ENCODE measurements around the gene DENND11.

Gene DENND11

GRCh38 chr7:141737118-141737835 is 35.3 kb upstream of the DENND11 start:
- TF ChIP-seq, protein P1, sequence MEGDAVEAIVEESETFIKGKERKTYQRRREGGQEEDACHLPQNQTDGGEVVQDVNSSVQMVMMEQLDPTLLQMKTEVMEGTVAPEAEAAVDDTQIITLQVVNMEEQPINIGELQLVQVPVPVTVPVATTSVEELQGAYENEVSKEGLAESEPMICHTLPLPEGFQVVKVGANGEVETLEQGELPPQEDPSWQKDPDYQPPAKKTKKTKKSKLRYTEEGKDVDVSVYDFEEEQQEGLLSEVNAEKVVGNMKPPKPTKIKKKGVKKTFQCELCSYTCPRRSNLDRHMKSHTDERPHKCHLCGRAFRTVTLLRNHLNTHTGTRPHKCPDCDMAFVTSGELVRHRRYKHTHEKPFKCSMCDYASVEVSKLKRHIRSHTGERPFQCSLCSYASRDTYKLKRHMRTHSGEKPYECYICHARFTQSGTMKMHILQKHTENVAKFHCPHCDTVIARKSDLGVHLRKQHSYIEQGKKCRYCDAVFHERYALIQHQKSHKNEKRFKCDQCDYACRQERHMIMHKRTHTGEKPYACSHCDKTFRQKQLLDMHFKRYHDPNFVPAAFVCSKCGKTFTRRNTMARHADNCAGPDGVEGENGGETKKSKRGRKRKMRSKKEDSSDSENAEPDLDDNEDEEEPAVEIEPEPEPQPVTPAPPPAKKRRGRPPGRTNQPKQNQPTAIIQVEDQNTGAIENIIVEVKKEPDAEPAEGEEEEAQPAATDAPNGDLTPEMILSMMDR (IDR thresholded peaks at IDR 0.05) = no peak

- TF ChIP-seq, protein P1 (IDR thresholded peaks at IDR 0.05) = no peak
Observed at GRCh38 chr7:141731476-141732149, 29.6 kb upstream of the DENND11 start.

DNA sequence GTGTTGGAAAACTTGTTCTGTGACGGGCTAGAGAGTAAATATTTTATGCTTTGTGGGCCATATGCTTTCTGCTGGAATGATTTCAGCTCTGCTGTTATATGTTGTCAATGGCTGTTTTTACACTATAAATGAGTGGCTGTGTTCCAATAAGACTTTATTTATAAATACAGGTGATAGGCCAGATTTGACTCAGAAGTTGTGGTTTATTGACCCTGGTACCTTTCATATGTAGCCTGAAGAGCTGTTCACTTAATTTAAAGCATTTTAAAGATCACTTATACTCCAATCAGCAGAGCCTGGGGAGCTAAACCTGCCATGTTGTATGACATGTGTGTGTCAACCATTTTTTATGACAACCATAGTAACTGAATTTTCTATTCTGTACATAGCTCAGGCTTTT is 27.1 kb upstream of the DENND11 start:
- TF ChIP-seq, protein P1 (IDR thresholded peaks at IDR 0.05) = no peak

GRCh38 chr7:141722529-141722928 is 20.6 kb upstream of the DENND11 start:
- TF ChIP-seq, protein P1 (IDR thresholded peaks at IDR 0.05) = no peak

DNA sequence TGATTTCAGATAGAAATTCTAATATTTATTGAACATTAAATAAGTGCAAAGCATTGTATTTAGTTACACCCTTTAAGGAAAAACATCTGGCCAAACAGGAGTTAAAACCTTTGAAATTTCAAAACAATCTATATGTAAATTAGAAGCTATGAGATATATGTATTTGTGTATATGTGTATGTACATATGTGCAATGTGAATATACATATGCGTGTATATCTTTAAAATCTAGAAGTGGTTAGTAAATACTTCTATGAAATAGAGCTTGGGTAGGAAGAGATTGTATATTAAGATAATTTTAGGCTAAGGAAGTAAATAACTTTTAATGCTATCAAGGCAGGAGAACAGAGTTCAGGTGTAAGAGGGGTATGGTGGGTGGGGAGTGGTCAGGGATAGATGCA is 15.5 kb upstream of the DENND11 start:
- TF ChIP-seq, protein P1 (IDR thresholded peaks at IDR 0.05) = no peak

DNA sequence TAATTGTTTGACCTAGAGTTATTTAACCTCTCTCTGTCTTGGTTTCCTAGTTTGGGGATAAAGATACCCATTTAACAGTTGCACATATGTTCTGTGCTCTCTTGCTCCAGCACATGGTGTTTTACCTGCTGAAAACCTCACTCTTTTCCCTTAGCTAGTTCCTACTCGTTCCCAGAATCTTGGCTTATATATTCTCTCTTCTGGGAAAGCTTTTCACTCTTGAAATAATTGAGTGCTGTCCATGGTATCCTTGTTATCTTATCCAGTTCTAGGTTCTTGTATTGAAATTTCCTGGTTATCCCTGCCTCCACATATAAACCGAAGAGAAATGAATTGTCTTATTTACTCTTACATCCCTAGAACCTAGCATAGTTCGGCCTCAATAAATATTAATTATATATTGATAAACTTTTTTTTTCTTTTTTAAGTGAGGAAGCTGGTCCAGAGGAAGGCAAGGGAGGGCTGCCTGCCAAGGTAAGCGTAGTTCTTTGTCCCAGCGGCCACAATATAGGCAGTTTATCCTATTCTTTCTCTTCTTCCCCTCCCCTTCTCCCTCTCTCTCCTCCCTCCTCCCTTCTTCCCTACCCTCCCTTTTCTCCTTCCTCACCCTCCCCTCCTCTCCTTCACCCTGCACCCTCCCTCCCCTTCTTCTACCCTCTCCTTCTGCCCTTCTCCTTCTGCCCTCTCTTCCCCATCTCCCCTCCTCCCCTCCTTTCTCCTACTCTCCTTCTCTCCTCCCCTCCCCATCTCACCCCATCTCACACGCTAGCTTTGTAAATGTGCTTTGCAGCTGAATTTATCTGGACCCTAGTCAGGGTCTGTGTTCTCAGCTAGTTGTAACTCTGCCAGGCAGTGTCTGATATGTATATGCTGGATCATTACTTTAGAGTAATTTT is 14.1 kb upstream of the DENND11 start:
- TF ChIP-seq, protein P1 (IDR thresholded peaks at IDR 0.05) = no peak

- TF ChIP-seq, protein P1 (IDR thresholded peaks at IDR 0.05) = no peak
Observed at GRCh38 chr7:141715018-141715417, 13.1 kb upstream of the DENND11 start.

Data from LNCAP (cell line).